22Rv1 (cell line): Measurements from ENCODE around the gene POLR2L.

ENCODE experiments used
- CTCF ChIP-seq: fragments of 450-650 bp; IDR thresholded peaks from 2 replicates; pipeline ENCODE4 v1.5.1; 2017; ENCODE audit warnings: mild to moderate bottlenecking
- ZFX ChIP-seq: fragments of 450-650 bp; IDR thresholded peaks from 2 replicates; pipeline ENCODE4 v1.6.1; 2017; ENCODE audit warnings: antibody characterized with exemption, borderline replicate concordance

- TF ChIP-seq CTCF (no peak), ZFX (no peak)
Observed at GRCh38 chr11:882596-882995, 40.3 kb upstream of the POLR2L start.
